ENCODE results near the gene CXCL10. TPM values are rescaled to one million over a fixed set of nuclear protein-coding genes. Genes with fewer than 3 reads are reported as not detected.

The CXCL10 gene
- total and polyA plus RNA-seq, 10 of the 15 experiments (the other 5 are each of a cell fraction or from before 2014, with no cell fraction given): 0.46 to 19.5 (median 2.6) TPM

- TF ChIP-seq ATF2 (IDR thresholded peaks at IDR 0.05; ENCODE audit: low read length) (peak; percentile 66), MLLT1 (IDR thresholded peaks at IDR 0.05) (no peak; the same call in 1 of the 2 replicates), TCF3 (IDR thresholded peaks at IDR 0.05; ENCODE audit: borderline replicate concordance, insufficient read depth, low read depth, low read length) (peak; percentile 58; the same call in 1 of the 2 replicates), RCOR1 (conservative IDR thresholded peaks at IDR 0.05; ENCODE audit: low read depth, low read length) (no peak), RUNX3 (IDR thresholded peaks at IDR 0.05; ENCODE audit: low read length) (peak; percentile 34; the same call in 1 of the 2 replicates), DPF2 (IDR thresholded peaks at IDR 0.05) (peak; percentile 67), FOXM1 (IDR thresholded peaks at IDR 0.05; ENCODE audit: low read depth, low read length) (peak; percentile 90), SKIL (IDR thresholded peaks at IDR 0.05; ENCODE audit: low read depth, poor library complexity, severe bottlenecking) (peak; percentile 61), CBX5 (IDR thresholded peaks at IDR 0.05; ENCODE audit: low read depth) (no peak), IRF4 (IDR thresholded peaks at IDR 0.05; ENCODE audit: low read depth, low read length) (0 out of 2 replicates have a peak, but pooled peaks have one; percentile 8), ZNF217 (IDR thresholded peaks at IDR 0.05) (peak; percentile 86; the same call in 1 of the 2 replicates), CREM (IDR thresholded peaks at IDR 0.05; ENCODE audit: low read depth) (no peak), PML (IDR thresholded peaks at IDR 0.05; ENCODE audit: low read length) (peak; percentile 71; the same call in 1 of the 2 replicates), GATAD2B (conservative IDR thresholded peaks at IDR 0.05; ENCODE audit: low read depth) (peak; percentile 64), NFIC (IDR thresholded peaks at IDR 0.05; ENCODE audit: low read depth, low read length) (peak; percentile 88), PAX8 (IDR thresholded peaks at IDR 0.05) (no peak), NR2F1 (conservative IDR thresholded peaks at IDR 0.05) (no peak; the same call in 1 of the 2 replicates), IKZF1 (conservative IDR thresholded peaks at IDR 0.05) (peak; percentile 72), CHD2 (IDR thresholded peaks at IDR 0.05; ENCODE audit: borderline replicate concordance, low read depth, low read length) (no peak), RELB (IDR thresholded peaks at IDR 0.05; ENCODE audit: low read depth) (peak; percentile 82), KDM1A (IDR thresholded peaks at IDR 0.05; ENCODE audit: borderline replicate concordance) (no peak), EED (IDR thresholded peaks at IDR 0.05; ENCODE audit: low read depth) (peak; percentile 78), ZNF274 (IDR thresholded peaks at IDR 0.05; ENCODE audit: insufficient read depth, insufficient read length) (no peak), TCF12 (IDR thresholded peaks at IDR 0.05; ENCODE audit: low read depth, low read length) (peak; percentile 84)
- TF ChIP-seq, protein P1, sequence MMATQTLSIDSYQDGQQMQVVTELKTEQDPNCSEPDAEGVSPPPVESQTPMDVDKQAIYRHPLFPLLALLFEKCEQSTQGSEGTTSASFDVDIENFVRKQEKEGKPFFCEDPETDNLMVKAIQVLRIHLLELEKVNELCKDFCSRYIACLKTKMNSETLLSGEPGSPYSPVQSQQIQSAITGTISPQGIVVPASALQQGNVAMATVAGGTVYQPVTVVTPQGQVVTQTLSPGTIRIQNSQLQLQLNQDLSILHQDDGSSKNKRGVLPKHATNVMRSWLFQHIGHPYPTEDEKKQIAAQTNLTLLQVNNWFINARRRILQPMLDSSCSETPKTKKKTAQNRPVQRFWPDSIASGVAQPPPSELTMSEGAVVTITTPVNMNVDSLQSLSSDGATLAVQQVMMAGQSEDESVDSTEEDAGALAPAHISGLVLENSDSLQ (IDR thresholded peaks at IDR 0.05): peak; percentile 12; the same call in 1 of the 2 replicates
Observed at GRCh38 chr4:76011700-76012387, 11.5 kb downstream of the CXCL10 start (continued).

Measured in GM12878 (cell line).